ENCODE data around the gene COG5. TPM values are rescaled to one million over a fixed set of nuclear protein-coding genes. Genes with fewer than 3 reads are reported as not detected.

The COG5 gene
- total RNA-seq, 4 donors from 2014 or later, result 49.9 to 58.2 (median 54.5) TPM

DNA sequence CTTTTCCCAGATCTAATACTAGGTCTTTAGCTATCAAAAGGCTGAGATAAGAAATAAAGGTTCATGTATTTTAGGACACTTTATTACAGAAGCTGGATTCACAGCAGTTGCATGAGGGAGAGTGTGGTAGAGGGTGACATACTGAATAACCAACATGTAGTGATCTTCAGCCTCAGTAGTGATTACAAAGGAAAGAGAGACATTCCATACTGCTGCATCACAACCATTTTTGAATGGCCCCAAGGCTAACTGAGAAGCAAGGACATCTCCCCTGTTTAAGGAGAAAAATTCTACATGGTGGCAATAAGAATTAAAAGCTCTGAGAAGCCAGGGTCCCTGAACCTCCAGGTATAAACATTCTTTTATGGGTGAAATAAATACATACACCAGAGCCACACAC lies 35.3 kb downstream of the COG5 start:
- TF ChIP-seq CTCF (IDR thresholded peaks at IDR 0.05; ENCODE audit: low read depth), result no peak

GRCh38 chr7:107527196-107527595 lies 36.5 kb downstream of the COG5 start:
- TF ChIP-seq CTCF (IDR thresholded peaks at IDR 0.05; ENCODE audit: low read depth), result no peak

DNA sequence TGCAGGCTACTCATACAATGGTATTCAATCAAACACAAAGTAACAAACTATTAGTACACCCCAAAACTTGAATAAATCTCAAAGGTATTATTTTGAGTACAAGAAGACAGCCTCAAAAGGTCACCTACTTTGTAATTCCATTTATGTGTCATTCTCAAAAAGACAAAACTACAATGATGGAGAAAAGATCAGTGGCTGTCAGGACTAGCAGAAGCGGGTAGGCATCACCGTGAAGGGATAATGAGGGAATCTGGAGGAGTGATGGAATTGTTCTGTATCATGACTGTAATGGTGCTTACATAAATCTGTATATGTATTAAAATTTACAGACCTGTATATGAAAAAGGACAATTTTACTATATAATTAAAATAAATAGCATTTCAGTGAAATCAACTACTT lies 37.0 kb downstream of the COG5 start:
- no peak for TF ChIP-seq CTCF (IDR thresholded peaks at IDR 0.05; ENCODE audit: low read depth)

GRCh38 chr7:107506674-107507339 lies 56.9 kb downstream of the COG5 start:
- no peak for TF ChIP-seq CTCF (IDR thresholded peaks at IDR 0.05; ENCODE audit: low read depth)

- TF ChIP-seq CTCF (IDR thresholded peaks at IDR 0.05; ENCODE audit: low read depth), result no peak
These were observed 57.6 kb downstream of the COG5 start for GRCh38 chr7:107505997-107506673.

DNA sequence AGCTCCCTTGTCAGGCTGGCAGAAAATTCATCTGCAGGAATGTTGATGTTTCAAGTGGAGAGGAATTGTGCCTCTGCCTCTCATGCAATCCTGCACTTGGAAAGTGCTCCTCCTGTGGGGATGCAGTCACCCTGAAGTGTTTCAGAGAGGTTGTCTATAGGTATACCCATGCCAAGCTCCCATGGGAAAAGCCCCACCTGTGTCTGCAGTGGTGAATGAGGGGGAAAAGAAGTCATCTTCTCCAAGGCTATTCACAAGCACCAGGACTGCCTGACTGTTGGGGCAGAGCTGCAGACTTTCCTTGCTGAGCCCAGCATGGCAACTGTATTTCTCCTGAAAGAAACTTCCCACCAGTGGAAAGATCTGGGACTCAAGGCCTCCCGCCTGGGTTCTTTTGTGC lies 58.4 kb downstream of the COG5 start:
- no peak for TF ChIP-seq CTCF (IDR thresholded peaks at IDR 0.05; ENCODE audit: low read depth)

DNA sequence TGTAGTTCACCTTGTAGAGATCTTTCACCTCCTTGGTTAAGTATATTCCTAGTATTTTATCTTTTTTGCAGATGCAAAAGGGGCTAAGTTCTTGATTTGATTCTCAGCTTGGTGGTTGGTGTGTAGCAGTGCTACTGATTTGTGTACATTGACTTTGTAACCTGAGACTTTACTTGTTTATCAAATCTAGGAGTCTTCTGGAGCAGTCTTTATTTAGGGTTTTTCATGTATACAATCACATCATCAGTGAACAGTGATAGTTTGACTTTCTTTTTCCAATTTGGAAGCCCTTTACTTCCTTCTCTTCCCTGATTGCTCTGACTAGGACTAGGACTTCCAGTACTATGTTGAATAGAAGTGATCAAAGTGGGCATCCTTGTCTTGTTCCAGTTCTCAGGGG lies 60.0 kb downstream of the COG5 start:
- no peak for TF ChIP-seq CTCF (IDR thresholded peaks at IDR 0.05; ENCODE audit: low read depth)
